Type B pancreatic cell (in vitro differentiated cells): Measurements from ENCODE around the gene GRIP1. TPM values are rescaled to one million over a fixed set of nuclear protein-coding genes. Genes with fewer than 3 reads are reported as not detected.

ENCODE experiments used
- DNase-seq: peaks from one replicate; pipeline ENCODE4 v3.0.0; 2021; ENCODE audit warnings: mixed read lengths; ENCODE audit not compliant: unreplicated experiment; ENCODE audit errors: extremely low spot score
- H3K27ac Mint-ChIP-seq: 2 replicates; pipeline ENCODE4 v1.8.0; 2021; ENCODE audit warnings: mild to moderate bottlenecking, mixed read lengths
- H3K27me3 Mint-ChIP-seq: 2 replicates; pipeline ENCODE4 v1.8.0; 2021; ENCODE audit warnings: mixed read lengths
- H3K36me3 Mint-ChIP-seq: 2 replicates; pipeline ENCODE4 v1.8.0; 2021; ENCODE audit warnings: mixed read lengths
- H3K4me1 Mint-ChIP-seq: one replicate; pipeline ENCODE4 v1.8.0; 2021; ENCODE audit warnings: mixed read lengths; ENCODE audit not compliant: unreplicated experiment
- H3K4me3 Mint-ChIP-seq: 2 replicates; pipeline ENCODE4 v1.8.0; 2021; ENCODE audit warnings: mild to moderate bottlenecking, mixed read lengths
- H3K9me3 Mint-ChIP-seq: 2 replicates; pipeline ENCODE4 v1.8.0; 2021; ENCODE audit warnings: mixed read lengths
- total RNA-seq: library from RNA; stranded (reverse); gene quantifications from 2 replicates; pipeline ENCODE4 v1.2.1, GENCODE V29; 2021; ENCODE audit warnings: low replicate concordance
- TF ChIP-seq, protein P1 (sequence below): fragments of 200-600 bp; sonication (generic); conservative IDR thresholded peaks from 2 replicates; pipeline ENCODE4 v1.5.0; 2021; ENCODE audit warnings: antibody characterized with exemption, mild to moderate bottlenecking

Gene GRIP1
- total RNA-seq, 1 donor from 2014 or later, result 29.0 TPM

DNA sequence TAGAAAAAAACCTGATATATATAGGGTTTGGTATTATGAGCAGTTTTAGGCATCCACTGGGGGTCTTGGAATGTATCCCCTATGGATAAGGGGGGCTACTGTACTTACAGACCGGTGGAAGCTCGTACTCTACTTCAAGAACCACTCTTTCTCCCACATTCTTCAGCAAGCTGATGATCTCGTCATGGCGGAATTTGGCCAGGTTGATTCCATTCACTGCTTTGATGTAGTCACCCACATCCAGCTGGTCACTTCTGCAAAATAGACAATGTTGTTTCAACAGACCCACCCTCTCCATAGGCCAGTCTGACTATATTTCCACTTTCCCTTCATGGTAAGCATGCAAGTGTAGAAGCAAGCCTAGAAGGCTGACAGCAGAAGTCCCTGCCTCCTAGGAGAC is 139.9 kb downstream of the GRIP1 start:
- H3K27ac Mint-ChIP-seq, result no peak overlapping the region
- no peak for DNase-seq

DNA sequence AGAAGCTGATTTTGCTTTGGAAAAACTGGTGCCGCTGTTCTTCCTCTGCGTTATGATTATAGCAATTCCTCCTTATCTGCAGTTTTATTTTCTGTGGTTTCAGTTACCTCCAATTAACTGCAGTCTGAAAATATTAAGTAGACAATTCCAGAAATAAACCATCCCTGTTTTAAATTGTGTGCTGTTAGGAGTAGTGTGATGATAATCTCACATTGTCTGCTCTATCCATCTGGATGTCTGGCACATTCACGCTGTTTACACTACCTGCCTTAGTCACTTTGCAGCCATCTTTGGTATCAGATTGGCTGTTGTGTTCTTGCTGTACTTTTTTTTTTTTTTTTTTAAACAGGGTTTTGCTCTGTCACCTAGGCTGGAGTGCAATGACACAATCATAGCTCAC is 141.0 kb downstream of the GRIP1 start:
- no peak for DNase-seq
- TF ChIP-seq, protein P1, sequence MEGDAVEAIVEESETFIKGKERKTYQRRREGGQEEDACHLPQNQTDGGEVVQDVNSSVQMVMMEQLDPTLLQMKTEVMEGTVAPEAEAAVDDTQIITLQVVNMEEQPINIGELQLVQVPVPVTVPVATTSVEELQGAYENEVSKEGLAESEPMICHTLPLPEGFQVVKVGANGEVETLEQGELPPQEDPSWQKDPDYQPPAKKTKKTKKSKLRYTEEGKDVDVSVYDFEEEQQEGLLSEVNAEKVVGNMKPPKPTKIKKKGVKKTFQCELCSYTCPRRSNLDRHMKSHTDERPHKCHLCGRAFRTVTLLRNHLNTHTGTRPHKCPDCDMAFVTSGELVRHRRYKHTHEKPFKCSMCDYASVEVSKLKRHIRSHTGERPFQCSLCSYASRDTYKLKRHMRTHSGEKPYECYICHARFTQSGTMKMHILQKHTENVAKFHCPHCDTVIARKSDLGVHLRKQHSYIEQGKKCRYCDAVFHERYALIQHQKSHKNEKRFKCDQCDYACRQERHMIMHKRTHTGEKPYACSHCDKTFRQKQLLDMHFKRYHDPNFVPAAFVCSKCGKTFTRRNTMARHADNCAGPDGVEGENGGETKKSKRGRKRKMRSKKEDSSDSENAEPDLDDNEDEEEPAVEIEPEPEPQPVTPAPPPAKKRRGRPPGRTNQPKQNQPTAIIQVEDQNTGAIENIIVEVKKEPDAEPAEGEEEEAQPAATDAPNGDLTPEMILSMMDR, result no peak
- Mint-ChIP-seq H3K36me3 (no peaks in the 10 kb centered on the region), H3K27ac (no peak overlapping the region), H3K9me3 (no peaks in the 10 kb centered on the region), H3K4me3 (no peak overlapping the region), H3K27me3 (no peaks in the 10 kb centered on the region), H3K4me1 (no peaks in the 10 kb centered on the region)

More for the DNA sequence above, 139.9 kb downstream of the GRIP1 start:
- Mint-ChIP-seq H3K4me3 (no peak overlapping the region), H3K36me3 (no peaks in the 10 kb centered on the region), H3K4me1 (no peaks in the 10 kb centered on the region), H3K9me3 (no peaks in the 10 kb centered on the region), H3K27me3 (no peaks in the 10 kb centered on the region)
- TF ChIP-seq, protein P1, result no peak

- peaks cover 3% of the 10 kb centered on the region for H3K36me3 Mint-ChIP-seq
Measured at GRCh38 chr12:66533767-66534166, 145.1 kb downstream of the GRIP1 start.

GRCh38 chr12:66531766-66532165 is 147.1 kb downstream of the GRIP1 start:
- DNase-seq, result no peak
- H3K36me3 Mint-ChIP-seq, result peaks cover 3% of the 10 kb centered on the region
- H3K9me3 Mint-ChIP-seq, result peaks cover 7% of the 10 kb centered on the region
- no peaks in the 10 kb centered on the region for H3K4me1 Mint-ChIP-seq
- H3K27me3 Mint-ChIP-seq, result no peaks in the 10 kb centered on the region
- TF ChIP-seq, protein P1, result no peak
- no peak overlapping the region for H3K27ac Mint-ChIP-seq
- no peak overlapping the region for H3K4me3 Mint-ChIP-seq

More at GRCh38 chr12:66533767-66534166, 145.1 kb downstream of the GRIP1 start:
- H3K4me1 Mint-ChIP-seq, result no peaks in the 10 kb centered on the region
- H3K4me3 Mint-ChIP-seq, result no peak overlapping the region
- no peak for DNase-seq
- H3K27me3 Mint-ChIP-seq, result no peaks in the 10 kb centered on the region
- H3K27ac Mint-ChIP-seq, result no peak overlapping the region
- peaks cover 2% of the 10 kb centered on the region for H3K9me3 Mint-ChIP-seq
- TF ChIP-seq, protein P1, result no peak

GRCh38 chr12:66529934-66530333 is 148.9 kb downstream of the GRIP1 start:
- no peaks in the 10 kb centered on the region for H3K4me1 Mint-ChIP-seq
- H3K4me3 Mint-ChIP-seq, result no peak overlapping the region
- TF ChIP-seq, protein P1, result no peak
- no peaks in the 10 kb centered on the region for H3K27me3 Mint-ChIP-seq
- H3K27ac Mint-ChIP-seq, result no peak overlapping the region
- H3K36me3 Mint-ChIP-seq, result peaks cover 3% of the 10 kb centered on the region
- DNase-seq, result no peak
- H3K9me3 Mint-ChIP-seq, result peaks cover 7% of the 10 kb centered on the region

- Mint-ChIP-seq H3K4me1 (no peaks in the 10 kb centered on the region), H3K27ac (no peak overlapping the region), H3K27me3 (no peaks in the 10 kb centered on the region), H3K4me3 (no peak overlapping the region), H3K9me3 (peaks cover 4% of the 10 kb centered on the region), H3K36me3 (no peaks in the 10 kb centered on the region)
- TF ChIP-seq, protein P1, result no peak
- DNase-seq, result no peak
Measured at GRCh38 chr12:66516561-66516960, 162.3 kb downstream of the GRIP1 start.
